ENCODE results near the gene FCHSD1. TPM values are rescaled to one million over a fixed set of nuclear protein-coding genes. Genes with fewer than 3 reads are reported as not detected.
A peak's percentile ranks its signal among the peaks of the same experiment; 100 is the strongest.

Gene FCHSD1
- total RNA-seq, 1 experiment from 2014 or later, result 37.2 TPM

DNA sequence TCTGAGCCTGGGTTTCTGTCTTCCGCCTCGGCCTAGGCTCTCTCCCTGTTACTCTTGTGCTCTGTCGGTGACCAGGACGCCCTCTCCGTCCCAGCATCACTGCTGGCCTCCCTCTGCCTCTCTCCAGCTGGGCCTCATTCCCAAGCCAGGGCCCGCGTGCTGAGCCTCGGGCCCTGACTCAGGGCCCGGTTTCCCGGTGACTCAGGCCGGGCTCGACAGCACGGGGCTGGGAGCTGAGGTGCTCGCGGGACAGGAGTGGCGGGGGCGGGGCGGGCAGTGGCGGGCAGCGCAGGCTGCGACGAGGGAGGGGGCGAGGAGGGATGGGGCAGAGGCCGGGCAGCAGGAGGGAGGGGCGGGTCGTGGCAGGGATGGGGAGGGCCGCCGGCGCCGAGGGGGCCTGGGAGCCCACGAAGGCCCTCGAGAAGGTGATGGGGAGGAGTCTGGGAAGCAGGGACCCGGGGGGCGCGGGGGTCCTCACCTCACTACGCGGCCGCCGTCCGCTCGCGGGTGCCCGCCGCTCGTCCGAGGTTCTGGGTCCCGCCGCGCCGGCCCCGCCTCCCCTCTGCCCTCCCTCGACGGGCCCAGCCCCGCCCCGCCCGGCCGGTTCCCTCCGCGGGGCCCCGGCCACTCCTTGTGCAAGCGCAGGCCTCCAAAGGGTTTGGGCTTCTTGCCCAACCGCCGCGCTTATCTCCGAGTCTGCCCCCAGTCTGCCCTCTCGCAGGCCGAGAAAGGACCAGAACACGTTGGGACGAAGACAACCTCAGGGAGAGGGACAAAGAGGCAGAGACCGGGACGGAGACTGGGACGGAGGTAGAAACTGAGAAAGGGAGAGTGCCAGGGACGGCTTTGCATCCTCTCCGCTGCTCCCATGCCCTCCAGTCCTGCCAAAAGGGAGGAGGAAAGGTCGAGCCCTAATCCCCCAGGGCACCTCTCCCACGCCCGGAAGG, 30.8 kb upstream of the FCHSD1 start, which contains the start of gene ARAP3:
Gene ARAP3 (minus strand): TSS at position 536 of the 947 bp plus-strand sequence. CDS start 1,744 bp downstream, outside the sequence.
- Histone ChIP-seq H3K9me3 (ENCODE audit: control insufficient read depth in 1 of 2, insufficient read depth in 1 of 2, low read depth in 1 of 2, low read length in 2 of 2) (no peaks in the 10 kb centered on the region), H4K20me1 (ENCODE audit: insufficient read depth) (no peaks in the 10 kb centered on the region), H2AFZ (ENCODE audit: low read depth, low read length, poor library complexity, severe bottlenecking) (no peak within 1 kb of the TSS), H3K4me3 (replicated peaks in 1 of 2; ENCODE audit: low read depth in 1 of 2, low read length in 2 of 2) (peak within 1 kb of the TSS; percentile 56 to 61), H3K27ac (ENCODE audit: low read depth, low read length) (peak within 1 kb of the TSS; percentile 66), H3K9me2 (ENCODE audit: insufficient read depth) (no peaks in the 10 kb centered on the region), H3K36me3 (ENCODE audit: control insufficient read depth in 1 of 2, insufficient read depth in 2 of 2, low read length in 2 of 2) (no peaks in the 10 kb centered on the region), H3K4me1 (ENCODE audit: control insufficient read depth in 1 of 2, insufficient read depth in 2 of 2, low read length in 2 of 2) (peaks cover 18 to 30% of the 10 kb centered on the region in 2 experiments), H3K4me2 (ENCODE audit: low read length) (peak within 1 kb of the TSS; percentile 85), H3K9ac (ENCODE audit: low read length) (peak within 1 kb of the TSS; percentile 66), H3K27me3 (ENCODE audit: insufficient read depth, low read length) (no peaks in the 10 kb centered on the region), H3K79me2 (ENCODE audit: insufficient read depth, low read length) (no peaks in the 10 kb centered on the region; the same call in 1 of the 2 replicates)
- BruUV-seq (replicated peaks), result no TSS peak
- DNase-seq (ENCODE audit: low read depth, low spot score) (peak; percentile 40), ATAC-seq (peak; percentile 86)
- CTCF ChIA-PET, result interaction anchor here (0.7 to 1.4 kb wide), 4 partner anchors 10 to 161 kb away, joined by 4 to 6 read pairs (median 5); no protein-coding TSS in a partner anchor
- RAD21 ChIA-PET (ENCODE audit: low non-redundant PET in 1 of 2, low total read pairs in 2 of 2, uncharacterized antibody in 2 of 2, unreplicated experiment in 2 of 2), result interaction anchor here in 1 of 2 experiments (0.6 kb wide), 1 partner anchor 90 kb away, joined by 3 read pairs; no protein-coding TSS in a partner anchor
- POLR2A ChIA-PET, result interaction anchor here (0.6 to 2.0 kb wide), 4 partner anchors 10 to 1744 kb away, joined by 3 to 10 read pairs (median 7); partner anchors contain the start of genes PCDH1 and RELL2
- intact Hi-C loops (cut with micrococcal nuclease), result no loop called here
- TF ChIP-seq EZH2 (IDR thresholded peaks at IDR 0.05), result no peak
- TF ChIP-seq ZBTB33 (IDR thresholded peaks at IDR 0.05; ENCODE audit: extremely low read depth, insufficient replicate concordance, low read length), result no peak
- TF ChIP-seq MAX (IDR thresholded peaks at IDR 0.05), result peak; percentile 89
- no peak for TF ChIP-seq JUND (IDR thresholded peaks at IDR 0.05)
- TF ChIP-seq SRF (IDR thresholded peaks at IDR 0.05; ENCODE audit: low read depth), result no peak
- TF ChIP-seq, protein P1, sequence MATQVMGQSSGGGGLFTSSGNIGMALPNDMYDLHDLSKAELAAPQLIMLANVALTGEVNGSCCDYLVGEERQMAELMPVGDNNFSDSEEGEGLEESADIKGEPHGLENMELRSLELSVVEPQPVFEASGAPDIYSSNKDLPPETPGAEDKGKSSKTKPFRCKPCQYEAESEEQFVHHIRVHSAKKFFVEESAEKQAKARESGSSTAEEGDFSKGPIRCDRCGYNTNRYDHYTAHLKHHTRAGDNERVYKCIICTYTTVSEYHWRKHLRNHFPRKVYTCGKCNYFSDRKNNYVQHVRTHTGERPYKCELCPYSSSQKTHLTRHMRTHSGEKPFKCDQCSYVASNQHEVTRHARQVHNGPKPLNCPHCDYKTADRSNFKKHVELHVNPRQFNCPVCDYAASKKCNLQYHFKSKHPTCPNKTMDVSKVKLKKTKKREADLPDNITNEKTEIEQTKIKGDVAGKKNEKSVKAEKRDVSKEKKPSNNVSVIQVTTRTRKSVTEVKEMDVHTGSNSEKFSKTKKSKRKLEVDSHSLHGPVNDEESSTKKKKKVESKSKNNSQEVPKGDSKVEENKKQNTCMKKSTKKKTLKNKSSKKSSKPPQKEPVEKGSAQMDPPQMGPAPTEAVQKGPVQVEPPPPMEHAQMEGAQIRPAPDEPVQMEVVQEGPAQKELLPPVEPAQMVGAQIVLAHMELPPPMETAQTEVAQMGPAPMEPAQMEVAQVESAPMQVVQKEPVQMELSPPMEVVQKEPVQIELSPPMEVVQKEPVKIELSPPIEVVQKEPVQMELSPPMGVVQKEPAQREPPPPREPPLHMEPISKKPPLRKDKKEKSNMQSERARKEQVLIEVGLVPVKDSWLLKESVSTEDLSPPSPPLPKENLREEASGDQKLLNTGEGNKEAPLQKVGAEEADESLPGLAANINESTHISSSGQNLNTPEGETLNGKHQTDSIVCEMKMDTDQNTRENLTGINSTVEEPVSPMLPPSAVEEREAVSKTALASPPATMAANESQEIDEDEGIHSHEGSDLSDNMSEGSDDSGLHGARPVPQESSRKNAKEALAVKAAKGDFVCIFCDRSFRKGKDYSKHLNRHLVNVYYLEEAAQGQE (IDR thresholded peaks at IDR 0.05; ENCODE audit: low read depth), result no peak
- TF ChIP-seq EGR1 (IDR thresholded peaks at IDR 0.05; ENCODE audit: low read depth), result peak; percentile 74
- TF ChIP-seq, protein P2, sequence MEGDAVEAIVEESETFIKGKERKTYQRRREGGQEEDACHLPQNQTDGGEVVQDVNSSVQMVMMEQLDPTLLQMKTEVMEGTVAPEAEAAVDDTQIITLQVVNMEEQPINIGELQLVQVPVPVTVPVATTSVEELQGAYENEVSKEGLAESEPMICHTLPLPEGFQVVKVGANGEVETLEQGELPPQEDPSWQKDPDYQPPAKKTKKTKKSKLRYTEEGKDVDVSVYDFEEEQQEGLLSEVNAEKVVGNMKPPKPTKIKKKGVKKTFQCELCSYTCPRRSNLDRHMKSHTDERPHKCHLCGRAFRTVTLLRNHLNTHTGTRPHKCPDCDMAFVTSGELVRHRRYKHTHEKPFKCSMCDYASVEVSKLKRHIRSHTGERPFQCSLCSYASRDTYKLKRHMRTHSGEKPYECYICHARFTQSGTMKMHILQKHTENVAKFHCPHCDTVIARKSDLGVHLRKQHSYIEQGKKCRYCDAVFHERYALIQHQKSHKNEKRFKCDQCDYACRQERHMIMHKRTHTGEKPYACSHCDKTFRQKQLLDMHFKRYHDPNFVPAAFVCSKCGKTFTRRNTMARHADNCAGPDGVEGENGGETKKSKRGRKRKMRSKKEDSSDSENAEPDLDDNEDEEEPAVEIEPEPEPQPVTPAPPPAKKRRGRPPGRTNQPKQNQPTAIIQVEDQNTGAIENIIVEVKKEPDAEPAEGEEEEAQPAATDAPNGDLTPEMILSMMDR (IDR thresholded peaks at IDR 0.05 in 2 of 3, conservative IDR thresholded peaks at IDR 0.05 in 1 of 3; ENCODE audit: borderline replicate concordance in 1 of 3, insufficient read depth in 1 of 3, low read depth in 2 of 3, low read length in 2 of 3), result no peak
- peak; percentile 78 for TF ChIP-seq ZFX (IDR thresholded peaks at IDR 0.05)
- TF ChIP-seq ZNF274 (IDR thresholded peaks at IDR 0.05; ENCODE audit: low read depth, low read length), result no peak
- no peak; the same call in 1 of the 2 replicates for TF ChIP-seq SP1 (IDR thresholded peaks at IDR 0.05; ENCODE audit: low read depth)
- TF ChIP-seq YY1 (IDR thresholded peaks at IDR 0.05; ENCODE audit: extremely low read depth, insufficient replicate concordance, low read depth, low read length), result peak; percentile 56
- peak; percentile 55 for TF ChIP-seq POLR2AphosphoS5 (IDR thresholded peaks at IDR 0.05; ENCODE audit: low read depth, low read length)
- TF ChIP-seq ELF1 (IDR thresholded peaks at IDR 0.05; ENCODE audit: borderline replicate concordance, low read depth), result no peak
- TF ChIP-seq POLR2A (IDR thresholded peaks at IDR 0.05; ENCODE audit: borderline replicate concordance, extremely low read depth, insufficient read depth, insufficient read length), result no peak
- TF ChIP-seq CEBPB (IDR thresholded peaks at IDR 0.05; ENCODE audit: low read depth), result no peak; the same call in 1 of the 2 replicates
- no peak; the same call in 1 of the 2 replicates for TF ChIP-seq FOSL1 (IDR thresholded peaks at IDR 0.05; ENCODE audit: low read depth)
- TF ChIP-seq RAD21 (IDR thresholded peaks at IDR 0.05; ENCODE audit: low read depth), result no peak
